GM18520 (cell line): ENCODE results near the gene CMBL.
"Not testable (repeated sequence)": the region's sequence is repeated elsewhere in the genome, so short reads cannot be mapped to it uniquely, and the experiment has no call there.

Experiments used
- ATAC-seq: cut with Tn5 transposase; IDR thresholded peaks from one replicate; pipeline ENCODE4 v1.9.1; 2021; ENCODE audit not compliant: unreplicated experiment

Gene CMBL

GRCh38 chr5:10286862-10287227 is 20.9 kb downstream of the CMBL start:
- no peak for ATAC-seq

GRCh38 chr5:10286162-10286861 is 21.4 kb downstream of the CMBL start:
- ATAC-seq, result no peak

- ATAC-seq, result not testable (repeated sequence)
Observed at GRCh38 chr5:10285362-10285761, 22.3 kb downstream of the CMBL start.

DNA sequence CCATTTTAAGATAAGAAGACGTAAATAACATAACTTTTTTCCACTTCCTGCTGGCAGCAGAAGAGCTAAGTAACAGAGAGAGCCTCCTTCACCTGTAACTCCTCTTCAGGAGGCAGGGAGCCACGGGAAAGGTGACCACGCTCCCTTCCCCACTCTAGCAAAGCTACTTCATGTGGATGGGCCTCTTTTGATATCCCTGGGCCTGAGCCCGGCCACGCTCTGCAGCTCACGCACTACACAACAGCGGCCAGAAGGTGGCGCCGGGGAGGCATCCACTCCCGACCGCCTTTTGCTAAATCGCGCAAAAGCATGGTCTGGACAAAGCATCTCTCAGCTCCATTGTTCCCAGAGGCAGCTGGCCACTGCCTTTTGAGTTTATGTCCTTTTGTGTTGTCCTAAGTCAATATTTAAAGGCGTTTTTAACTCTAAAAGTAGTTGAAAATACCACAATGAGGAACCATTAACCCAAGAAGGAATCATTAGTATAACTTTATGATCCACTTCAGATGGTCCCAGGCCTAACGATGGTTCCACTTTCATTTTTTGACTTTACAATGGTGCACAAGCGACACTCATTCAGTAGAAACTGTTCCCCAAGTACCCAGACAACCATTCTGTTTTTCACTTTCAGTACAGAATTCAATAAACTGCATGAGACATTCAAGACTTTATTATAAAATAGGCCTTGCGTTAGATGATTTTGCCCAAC is 23.6 kb downstream of the CMBL start:
- peak; percentile 89 for ATAC-seq

GRCh38 chr5:10279925-10280720 is 27.6 kb downstream of the CMBL start:
- ATAC-seq, result no peak

- no peak for ATAC-seq
Observed at GRCh38 chr5:10279328-10279727, 28.4 kb downstream of the CMBL start.

GRCh38 chr5:10278658-10279279 is 28.9 kb downstream of the CMBL start:
- ATAC-seq, result no peak

DNA sequence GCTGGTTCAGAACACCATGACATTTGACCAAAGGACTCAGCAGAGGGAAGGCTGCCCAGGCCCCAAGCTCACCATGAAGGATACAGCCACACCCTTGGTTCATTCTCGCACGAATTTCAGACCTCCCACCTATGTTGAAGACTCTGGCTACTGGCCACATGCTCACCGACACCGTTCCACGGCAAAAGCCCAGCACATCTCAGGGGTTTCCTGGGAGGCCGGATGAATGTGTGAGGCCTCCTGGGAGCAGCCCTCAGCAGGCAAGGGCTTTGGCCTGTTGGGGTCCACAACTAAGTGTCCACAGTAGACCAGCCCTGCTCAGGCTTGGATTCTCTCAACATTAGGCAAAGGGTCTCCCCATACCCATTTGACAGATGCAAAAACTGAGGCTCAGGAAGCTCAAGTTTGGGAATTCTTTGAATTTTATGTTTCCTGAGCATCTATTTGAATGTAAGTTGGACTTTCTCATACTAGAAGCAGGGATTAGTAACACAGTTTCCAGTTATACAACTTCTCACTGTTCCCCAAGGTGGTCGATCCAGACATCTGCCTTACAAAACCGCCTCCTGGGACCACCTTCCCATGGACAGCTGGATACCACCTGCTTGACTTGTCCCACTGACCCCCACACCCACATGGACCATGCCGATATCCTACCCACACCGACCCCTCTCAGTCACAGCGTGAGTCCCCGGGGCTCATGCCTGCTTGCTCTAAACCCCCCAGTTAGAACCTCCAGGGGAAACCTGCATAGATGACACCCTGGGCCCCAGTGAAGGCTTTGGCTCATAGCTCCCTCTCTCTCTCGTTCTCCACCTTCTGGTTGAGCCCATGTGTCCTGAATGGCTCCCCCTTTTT is 29.7 kb downstream of the CMBL start:
- ATAC-seq, result no peak

DNA sequence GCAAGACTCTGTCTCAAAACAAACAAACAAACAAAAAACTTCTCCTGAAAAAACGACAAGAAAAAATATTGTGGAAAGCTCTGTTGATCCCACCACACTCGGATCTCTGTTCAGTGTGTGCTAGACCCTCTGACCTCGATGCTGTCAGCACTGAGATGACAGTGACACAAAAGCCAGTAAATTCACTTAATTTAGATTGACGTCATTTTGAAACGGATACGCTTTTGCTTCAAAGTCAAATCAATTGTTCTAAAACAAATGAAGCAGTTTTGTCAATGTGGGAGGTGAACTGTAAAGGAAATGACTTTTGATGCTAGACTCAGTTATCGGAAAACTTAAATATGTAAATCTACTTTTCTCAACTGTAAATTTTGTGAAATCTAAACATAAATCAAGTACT is 31.0 kb downstream of the CMBL start:
- no peak for ATAC-seq

DNA sequence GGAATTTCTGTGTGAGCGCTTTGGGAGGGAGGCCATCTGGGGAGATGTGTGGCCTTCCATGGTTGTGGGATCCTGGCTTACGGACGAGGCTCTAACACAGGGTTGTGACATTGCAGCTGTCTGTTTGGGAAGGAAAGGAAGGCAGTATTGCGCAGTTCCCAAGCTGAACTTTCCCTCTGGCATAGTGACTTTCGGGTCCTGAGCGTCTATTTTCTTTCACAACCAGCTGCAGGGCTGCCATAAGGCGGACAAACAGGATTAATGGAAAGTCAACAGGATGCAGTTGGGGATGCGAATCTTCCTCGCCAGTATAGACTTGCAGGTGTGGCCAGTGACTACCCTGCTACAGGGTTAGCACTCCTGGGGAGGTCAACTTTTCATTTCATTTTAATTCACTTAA is 31.7 kb downstream of the CMBL start:
- ATAC-seq, result no peak

DNA sequence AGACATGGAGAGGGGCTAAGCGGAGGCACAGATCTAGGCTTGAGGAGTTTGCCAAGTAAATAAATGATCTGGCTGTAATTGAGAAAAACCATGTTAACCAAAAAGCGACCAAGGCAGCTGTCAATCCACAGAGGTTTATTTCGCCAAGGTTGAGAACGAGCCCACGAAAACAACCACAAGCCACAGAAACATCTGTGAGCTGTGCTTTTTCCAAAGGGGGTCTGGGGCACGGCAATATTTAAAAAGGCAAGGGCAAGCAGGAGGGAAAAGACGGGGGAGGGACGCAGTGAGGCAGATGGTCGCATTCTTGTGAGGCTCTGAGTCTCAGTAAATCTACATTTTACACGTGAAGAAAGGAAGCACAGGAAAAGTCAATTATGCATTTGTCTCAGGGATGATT is 32.2 kb downstream of the CMBL start:
- ATAC-seq, result no peak

GRCh38 chr5:10272875-10273209 is 34.9 kb downstream of the CMBL start:
- ATAC-seq, result not testable (repeated sequence)

DNA sequence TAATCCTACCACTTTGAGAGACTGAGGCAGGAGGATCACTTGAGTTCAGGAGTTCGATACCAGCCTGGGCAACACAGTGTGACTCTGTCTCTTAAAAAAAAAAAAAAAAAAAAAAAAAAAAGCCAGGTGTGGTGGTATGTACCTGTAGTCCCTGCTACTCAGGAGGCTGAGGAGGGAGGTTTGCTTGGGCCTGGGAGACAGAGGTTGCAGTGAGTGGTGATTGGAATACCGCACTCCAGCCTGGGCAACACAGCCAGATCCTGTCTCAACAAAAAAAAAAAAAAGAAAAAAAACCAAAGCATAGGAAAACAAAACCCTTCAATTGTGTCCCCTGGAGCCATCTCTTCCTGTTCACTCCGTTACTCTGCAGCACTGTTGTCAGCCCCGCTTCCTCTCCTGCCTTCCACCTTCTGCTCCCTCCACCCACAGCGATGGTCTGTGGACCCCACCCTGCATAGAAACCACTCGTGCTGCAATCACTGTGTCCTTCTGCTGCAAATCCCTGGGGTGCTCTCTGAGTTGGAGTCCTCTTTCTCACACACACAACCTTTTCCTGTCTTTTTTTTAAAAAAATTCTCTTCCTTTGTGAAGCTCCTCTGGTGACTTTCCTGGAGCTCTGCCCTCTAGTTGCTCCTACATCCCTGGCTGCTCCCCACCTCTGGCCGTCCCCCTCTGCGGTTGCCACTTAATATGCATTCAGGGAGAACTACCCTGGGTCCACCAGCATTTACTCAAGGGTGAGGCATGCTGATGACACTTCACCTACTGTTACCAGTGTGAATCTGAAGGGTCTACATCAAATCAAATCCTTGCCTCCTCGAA is 35.4 kb downstream of the CMBL start:
- no peak for ATAC-seq

DNA sequence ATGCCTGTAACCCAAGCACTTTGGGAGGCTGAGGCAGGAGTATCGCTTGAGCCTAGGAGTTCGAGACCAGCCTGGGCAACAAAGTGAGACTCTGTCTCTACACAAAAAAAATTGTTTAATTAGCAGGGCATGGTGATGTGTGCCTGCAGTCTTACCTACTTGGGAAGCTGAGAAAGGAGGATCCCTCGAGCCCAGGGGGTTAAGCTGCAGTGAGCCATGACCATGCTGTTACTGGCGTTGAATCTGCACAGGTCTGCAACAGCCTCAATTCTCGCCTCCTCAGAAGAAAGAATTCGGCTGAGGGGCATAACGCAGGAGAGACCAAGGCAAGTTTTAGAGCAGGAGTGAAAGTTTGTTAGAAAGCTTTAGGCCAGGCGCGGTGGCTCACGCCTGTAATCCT is 39.6 kb downstream of the CMBL start:
- no peak for ATAC-seq

DNA sequence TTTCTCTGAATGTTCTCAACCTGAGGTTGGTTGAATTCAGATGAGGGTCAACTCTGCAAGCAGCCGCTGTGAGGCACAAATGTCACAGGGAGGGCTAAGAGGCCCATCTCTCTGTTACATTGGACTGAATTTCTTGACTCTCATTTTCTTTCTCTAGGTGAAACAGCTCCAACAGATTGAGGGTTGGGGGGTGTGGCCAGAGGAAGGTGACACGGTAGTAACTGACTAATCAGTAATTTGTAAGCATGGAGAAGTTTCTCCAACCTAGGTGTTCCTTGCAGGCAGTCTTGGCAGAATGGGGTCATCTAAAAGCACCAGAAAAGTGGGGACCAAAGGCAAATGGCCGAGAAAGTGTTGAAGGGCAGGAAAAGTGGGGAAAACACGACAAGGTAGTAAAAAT is 40.9 kb downstream of the CMBL start:
- ATAC-seq, result no peak

- ATAC-seq, result no peak
Observed at GRCh38 chr5:10266137-10266536, 41.6 kb downstream of the CMBL start.

GRCh38 chr5:10265245-10266109 is 42.2 kb downstream of the CMBL start:
- no peak for ATAC-seq

- no peak for ATAC-seq
Observed at GRCh38 chr5:10264604-10265003, 43.1 kb downstream of the CMBL start.

DNA sequence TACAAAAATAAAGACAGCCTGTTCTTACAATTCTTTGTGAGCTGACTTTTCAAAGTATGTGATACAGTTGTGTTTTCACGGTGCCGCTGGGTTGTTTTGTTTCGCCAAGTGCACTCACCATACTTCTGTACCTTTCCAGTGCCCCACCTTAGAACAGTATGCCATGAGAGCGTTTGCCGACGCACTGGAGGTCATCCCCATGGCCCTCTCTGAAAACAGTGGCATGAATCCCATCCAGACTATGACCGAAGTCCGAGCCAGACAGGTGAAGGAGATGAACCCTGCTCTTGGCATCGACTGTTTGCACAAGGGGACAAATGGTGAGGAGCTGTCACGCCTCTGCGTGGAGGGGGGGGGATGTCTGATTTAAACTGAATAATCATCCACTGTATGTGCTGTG is 44.7 kb downstream of the CMBL start:
- ATAC-seq, result no peak
